Body of pancreas (tissue), 4 donors: ENCODE data around the gene CD40LG.

Experiments used
- POLR2A ChIP-seq, 3 donors: fragments of 450-650 bp; IDR thresholded peaks; one replicate each; pipeline ENCODE4 v1.6.1; 2016; ENCODE audit warnings: antibody characterized with exemption in 3 of 3, mild to moderate bottlenecking in 2 of 3
- TF ChIP-seq, protein P1 (sequence below), 7 experiments: fragments of 450-650 bp in 4 of 7; fragments of 200-600 bp in 3 of 7; sonication (generic) in 3 of 7; IDR thresholded peaks; one replicate each; pipeline ENCODE4 v1.5.1; 2016 to 2019; ENCODE audit warnings: antibody characterized with exemption in 7 of 7

DNA sequence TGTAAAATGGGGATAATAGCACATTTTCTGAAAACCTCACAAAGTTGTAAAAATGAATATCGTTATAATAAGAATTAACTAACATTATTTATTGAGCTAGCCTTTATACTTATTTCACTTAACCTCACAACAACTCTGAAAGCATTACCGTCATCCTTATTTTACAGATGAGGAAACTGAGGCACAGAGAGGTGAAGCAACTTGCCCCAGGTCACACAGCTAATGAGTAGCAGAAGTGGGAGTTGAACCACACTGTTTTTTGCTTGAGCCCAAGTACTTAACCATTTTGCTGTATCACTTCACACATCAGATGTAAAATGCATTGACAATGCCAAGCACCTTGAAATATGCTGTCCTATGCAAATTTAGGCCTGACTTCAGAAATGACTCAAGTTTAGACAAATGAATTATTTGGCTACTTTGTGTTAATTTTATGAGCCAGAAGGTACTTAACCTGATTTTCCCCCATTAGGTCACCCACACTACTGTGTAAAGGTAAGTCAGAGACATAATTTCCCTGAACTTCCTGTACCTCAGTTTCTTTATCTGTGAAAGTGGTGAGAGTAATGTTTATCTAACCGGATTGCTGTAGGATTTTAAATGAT, 23.1 kb downstream of the CD40LG start:
- TF ChIP-seq, protein P1, sequence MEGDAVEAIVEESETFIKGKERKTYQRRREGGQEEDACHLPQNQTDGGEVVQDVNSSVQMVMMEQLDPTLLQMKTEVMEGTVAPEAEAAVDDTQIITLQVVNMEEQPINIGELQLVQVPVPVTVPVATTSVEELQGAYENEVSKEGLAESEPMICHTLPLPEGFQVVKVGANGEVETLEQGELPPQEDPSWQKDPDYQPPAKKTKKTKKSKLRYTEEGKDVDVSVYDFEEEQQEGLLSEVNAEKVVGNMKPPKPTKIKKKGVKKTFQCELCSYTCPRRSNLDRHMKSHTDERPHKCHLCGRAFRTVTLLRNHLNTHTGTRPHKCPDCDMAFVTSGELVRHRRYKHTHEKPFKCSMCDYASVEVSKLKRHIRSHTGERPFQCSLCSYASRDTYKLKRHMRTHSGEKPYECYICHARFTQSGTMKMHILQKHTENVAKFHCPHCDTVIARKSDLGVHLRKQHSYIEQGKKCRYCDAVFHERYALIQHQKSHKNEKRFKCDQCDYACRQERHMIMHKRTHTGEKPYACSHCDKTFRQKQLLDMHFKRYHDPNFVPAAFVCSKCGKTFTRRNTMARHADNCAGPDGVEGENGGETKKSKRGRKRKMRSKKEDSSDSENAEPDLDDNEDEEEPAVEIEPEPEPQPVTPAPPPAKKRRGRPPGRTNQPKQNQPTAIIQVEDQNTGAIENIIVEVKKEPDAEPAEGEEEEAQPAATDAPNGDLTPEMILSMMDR (IDR thresholded peaks at IDR 0.05), result no peak
- no peak for TF ChIP-seq POLR2A (IDR thresholded peaks at IDR 0.05)
